Smooth muscle cell (in vitro differentiated cells): ENCODE measurements around the gene TMX4. TPM values are rescaled to one million over a fixed set of nuclear protein-coding genes. Genes with fewer than 3 reads are reported as not detected.
"Not testable (repeated sequence)": the region's sequence is repeated elsewhere in the genome, so short reads cannot be mapped to it uniquely, and the experiment has no call there.

Experiments
- DNase-seq: peaks from one replicate; lab custom pipeline; 2025; ENCODE audit not compliant: unreplicated experiment; lab: John Stamatoyannopoulos, UW
- H2AFZ ChIP-seq: fragments of 200-600 bp; sonication (generic); 2 replicates; pipeline ENCODE4 v1.6.0; 2016; ENCODE audit warnings: antibody characterized with exemption, low read depth, mild to moderate bottlenecking
- H3F3A ChIP-seq: fragments of 200-600 bp; sonication (generic); 2 replicates; pipeline ENCODE4 v1.6.0; 2017; ENCODE audit warnings: antibody characterized with exemption, low read depth
- H3K27ac ChIP-seq: fragments of 200-600 bp; sonication (generic); 2 replicates; pipeline ENCODE4 v1.5.1; 2016; ENCODE audit warnings: low read depth, mild to moderate bottlenecking
- H3K27me3 ChIP-seq: fragments of 200-600 bp; sonication (generic); 2 replicates; pipeline ENCODE4 v1.6.1; 2016; ENCODE audit warnings: low read depth, mild to moderate bottlenecking
- H3K36me3 ChIP-seq: fragments of 200-600 bp; sonication (generic); 2 replicates; pipeline ENCODE4 v1.5.1; 2016; ENCODE audit warnings: low read depth
- H3K4me1 ChIP-seq: fragments of 200-600 bp; sonication (generic); 2 replicates; pipeline ENCODE4 v1.5.1; 2016; ENCODE audit warnings: low read depth
- H3K4me2 ChIP-seq: fragments of 200-600 bp; sonication (generic); 2 replicates; pipeline ENCODE4 v1.6.0; 2016; ENCODE audit warnings: mild to moderate bottlenecking
- H3K4me3 ChIP-seq: fragments of 200-600 bp; sonication (generic); 2 replicates; pipeline ENCODE4 v1.5.1; 2016; ENCODE audit warnings: mild to moderate bottlenecking
- H3K79me2 ChIP-seq: fragments of 200-600 bp; sonication (generic); 2 replicates; pipeline ENCODE4 v1.6.0; 2016; ENCODE audit warnings: low read depth, mild to moderate bottlenecking
- H3K9ac ChIP-seq: fragments of 200-600 bp; sonication (generic); 2 replicates; pipeline ENCODE4 v1.6.0; 2016; ENCODE audit warnings: low read depth
- H3K9me3 ChIP-seq: fragments of 200-600 bp; sonication (generic); replicated peaks from 2 replicates; pipeline ENCODE4 v1.5.1; 2016; ENCODE audit warnings: low read depth
- H4K20me1 ChIP-seq: fragments of 200-600 bp; sonication (generic); 2 replicates; pipeline ENCODE4 v1.6.0; 2016; ENCODE audit warnings: low read depth
- CTCF ChIP-seq: fragments of 200-600 bp; sonication (generic); IDR thresholded peaks from 2 replicates; pipeline ENCODE4 v1.5.1; 2017; ENCODE audit warnings: borderline replicate concordance, mild to moderate bottlenecking, antibody characterized with exemption; ENCODE audit not compliant: insufficient read depth, poor library complexity, severe bottlenecking
- WGBS: methylation state at CpG from one replicate; pipeline ENCODE4 v1.1.7; 2016; ENCODE audit warnings: low lambda C conversion rate; 5-methylcytosine and 5-hydroxymethylcytosine counted together
- polyA plus RNA-seq: library from polyadenylated mRNA; unstranded; fragments of >200 nt; fragmentation: Nextera tagmentation; extraction: Ambion mirVana; gene quantifications from 2 replicates; pipeline ENCODE4 v1.2.1, GENCODE V29; 2016
- total RNA-seq: library from RNA; depleted of rRNA; stranded (reverse); fragments of >200 nt; gene quantifications from 2 replicates; pipeline ENCODE4 v1.2.3, GENCODE V29; 2014

TMX4 gene
- total and polyA plus RNA-seq, 2 experiments from 2014 or later: 13.9 to 14.1 TPM

- peaks cover 21% of the 10 kb centered on the region for H3K27me3 ChIP-seq
- WGBS: 87% methylated on average over 7 of the region's 7 CpGs
- TF ChIP-seq CTCF: no peak
Observed at GRCh38 chr20:8033151-8033841, 13.7 kb upstream of the TMX4 start.

GRCh38 chr20:8032499-8032898 lies 12.9 kb upstream of the TMX4 start:
- DNase-seq: no peak
- Histone ChIP-seq H3K4me1 (no peaks in the 10 kb centered on the region), H4K20me1 (no peaks in the 10 kb centered on the region), H3K79me2 (no peaks in the 10 kb centered on the region), H2AFZ (no peak overlapping the region), H3K27ac (no peak overlapping the region), H3K9ac (no peak overlapping the region), H3K9me3 (no peaks in the 10 kb centered on the region), H3K27me3 (peaks cover 21% of the 10 kb centered on the region), H3K36me3 (no peaks in the 10 kb centered on the region), H3K4me2 (no peak overlapping the region), H3F3A (no peaks in the 10 kb centered on the region), H3K4me3 (no peak overlapping the region)
- 86% methylated on average over 2 of the region's 2 CpGs for WGBS
- TF ChIP-seq CTCF: no peak

More at GRCh38 chr20:8033151-8033841, 13.7 kb upstream of the TMX4 start:
- no peak overlapping the region for H3K4me2 ChIP-seq
- no peaks in the 10 kb centered on the region for H3K9me3 ChIP-seq
- H3K36me3 ChIP-seq: no peaks in the 10 kb centered on the region
- H3K4me1 ChIP-seq: no peaks in the 10 kb centered on the region
- no peak overlapping the region for H2AFZ ChIP-seq
- no peaks in the 10 kb centered on the region for H3K79me2 ChIP-seq
- H3K27ac ChIP-seq: no peak overlapping the region
- H3F3A ChIP-seq: no peaks in the 10 kb centered on the region
- no peak overlapping the region for H3K4me3 ChIP-seq
- H3K9ac ChIP-seq: no peak overlapping the region
- H4K20me1 ChIP-seq: no peaks in the 10 kb centered on the region
- no peak for DNase-seq

GRCh38 chr20:8031539-8031938 lies 12.0 kb upstream of the TMX4 start:
- H3K36me3 ChIP-seq, H3K27ac ChIP-seq, H3K4me2 ChIP-seq, DNase-seq, H3F3A ChIP-seq, H3K4me1 ChIP-seq, H3K4me3 ChIP-seq, H2AFZ ChIP-seq, H4K20me1 ChIP-seq, H3K79me2 ChIP-seq, H3K9me3 ChIP-seq, H3K9ac ChIP-seq: not testable (repeated sequence)
- H3K27me3 ChIP-seq: peaks cover 21% of the 10 kb centered on the region

- Histone ChIP-seq H3K4me3 (no peak overlapping the region), H2AFZ (no peak overlapping the region), H3K9me3 (no peaks in the 10 kb centered on the region), H3K9ac (no peak overlapping the region), H3K4me1 (peaks cover 8% of the 10 kb centered on the region), H3K36me3 (no peaks in the 10 kb centered on the region), H3K4me2 (no peak overlapping the region), H3K27ac (no peak overlapping the region), H3K27me3 (no peaks in the 10 kb centered on the region), H4K20me1 (peaks cover 3% of the 10 kb centered on the region), H3K79me2 (peaks cover 9% of the 10 kb centered on the region), H3F3A (no peaks in the 10 kb centered on the region)
- no peak for TF ChIP-seq CTCF
- WGBS: 93% methylated on average over 10 of the region's 10 CpGs
- no peak for DNase-seq
Observed at GRCh38 chr20:8021541-8022269, 2.1 kb upstream of the TMX4 start.
